Activated B cell treated with CpG ODN at 0.5 μM for 24 hours (primary cell): ENCODE measurements around the gene TBCK. TPM values are rescaled to one million over a fixed set of nuclear protein-coding genes. Genes with fewer than 3 reads are reported as not detected.
"Not testable (repeated sequence)": the region's sequence is repeated elsewhere in the genome, so short reads cannot be mapped to it uniquely, and the experiment has no call there.

ENCODE experiments used
- ATAC-seq: fragments of 200-7000 bp; cut with Tn5 transposase; one replicate; pipeline ENCODE4 v1.10.0; 2021; ENCODE audit warnings: low read depth, mild to moderate bottlenecking, moderate library complexity
- CTCF ChIA-PET: fragments of 350-600 bp; sonication (Branson Sonifier 250); formaldehyde crosslinking; loops from one replicate; lab custom pipeline; 2021; ENCODE audit warnings: antibody characterized with exemption; lab: Charles Lee
- POLR2A ChIA-PET: fragments of 350-600 bp; sonication (Branson Sonifier 250); formaldehyde crosslinking; loops from one replicate; lab custom pipeline; 2021; ENCODE audit warnings: antibody characterized with exemption; lab: Charles Lee
- DNase-seq: peaks from one replicate; pipeline ENCODE4 v3.0.0; 2022
- H3K27ac Mint-ChIP-seq: one replicate; pipeline ENCODE4 v1.8.0; 2020; ENCODE audit warnings: mixed read lengths
- H3K27me3 Mint-ChIP-seq: one replicate; pipeline ENCODE4 v1.8.0; 2021; ENCODE audit warnings: mixed read lengths
- H3K36me3 Mint-ChIP-seq: one replicate; pipeline ENCODE4 v1.8.0; 2021; ENCODE audit warnings: low read depth, mixed read lengths
- H3K4me1 Mint-ChIP-seq: one replicate; pipeline ENCODE4 v1.8.0; 2021; ENCODE audit warnings: mixed read lengths
- H3K4me3 Mint-ChIP-seq: one replicate; pipeline ENCODE4 v1.8.0; 2020; ENCODE audit warnings: mild to moderate bottlenecking, mixed read lengths
- H3K9me3 Mint-ChIP-seq: one replicate; pipeline ENCODE4 v1.8.0; 2020; ENCODE audit warnings: mixed read lengths
- CTCF ChIP-seq: fragments of 200-600 bp; IDR thresholded peaks from one replicate; pipeline ENCODE4 v1.8.0; 2022; ENCODE audit warnings: antibody characterized with exemption, mild to moderate bottlenecking
- intact Hi-C: fragments of 100-400 bp; cut with micrococcal nuclease; formaldehyde crosslinking; loops from one replicate; pipeline ENCODE4 v1.15.1; 2024
- total RNA-seq: library from RNA; stranded (reverse); gene quantifications from 2 replicates; pipeline ENCODE4 v1.2.3, GENCODE V29; 2022

The TBCK gene
- total RNA-seq, 1 donor from 2014 or later: 60.1 TPM

DNA sequence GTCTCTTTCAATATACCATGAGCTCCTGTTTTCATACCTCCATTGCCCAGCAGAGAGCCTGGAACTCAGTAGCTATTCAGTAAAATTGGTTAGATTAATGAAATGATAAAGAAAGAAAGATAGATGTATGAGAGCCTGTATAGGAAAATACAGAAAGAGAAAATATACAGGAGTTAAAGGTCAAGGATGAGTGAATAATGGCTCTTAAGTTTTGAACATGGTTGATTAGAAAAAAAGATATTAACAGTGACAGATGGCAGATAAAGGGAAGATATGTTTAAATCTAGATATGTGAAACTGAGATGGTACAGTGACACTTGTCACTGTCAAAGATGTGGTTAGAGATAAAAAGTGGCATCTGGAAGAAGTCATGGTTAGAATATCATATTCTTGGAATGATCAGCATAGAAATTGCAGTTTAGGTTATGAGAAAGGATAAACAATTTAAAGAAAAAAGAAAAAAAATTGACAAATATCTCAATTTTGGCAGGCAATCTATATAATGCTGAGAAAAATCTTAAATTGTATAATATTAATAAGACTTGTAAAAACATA lies 179.2 kb downstream of the TBCK start:
- TF ChIP-seq CTCF: no peak
- ChIA-PET CTCF (no interaction called here), POLR2A (no interaction called here)
- Mint-ChIP-seq H3K9me3 (peaks cover 8% of the 10 kb centered on the region), H3K27ac (no peak overlapping the region), H3K27me3 (no peaks in the 10 kb centered on the region), H3K4me3 (no peak overlapping the region), H3K36me3 (peaks cover 39% of the 10 kb centered on the region), H3K4me1 (no peaks in the 10 kb centered on the region)
- DNase-seq (no peak), ATAC-seq (no peak)
- intact Hi-C loops: no loop called here

- Mint-ChIP-seq H3K4me3 (no peak overlapping the region), H3K36me3 (peaks cover 47% of the 10 kb centered on the region), H3K27ac (no peak overlapping the region), H3K4me1 (peaks cover 2% of the 10 kb centered on the region), H3K27me3 (no peaks in the 10 kb centered on the region), H3K9me3 (peaks cover 14% of the 10 kb centered on the region)
- POLR2A ChIA-PET: no interaction called here
- no peak for DNase-seq
- no peak for ATAC-seq
- CTCF ChIA-PET: no interaction called here
- intact Hi-C loops: no loop called here
- no peak for TF ChIP-seq CTCF
These were observed 184.0 kb downstream of the TBCK start for GRCh38 chr4:106132045-106132444.

- TF ChIP-seq CTCF: no peak
- peaks cover 22% of the 10 kb centered on the region for H3K36me3 Mint-ChIP-seq
- peaks cover 12% of the 10 kb centered on the region for H3K9me3 Mint-ChIP-seq
- H3K27me3 Mint-ChIP-seq: no peaks in the 10 kb centered on the region
- no peak for ATAC-seq
- POLR2A ChIA-PET: interaction anchor here (0.6 kb wide), 1 partner anchor 68 kb away, joined by 3 read pairs; no protein-coding TSS in a partner anchor
- H3K4me3 Mint-ChIP-seq: no peak overlapping the region
- CTCF ChIA-PET: no interaction called here
- DNase-seq: no peak
- no peak overlapping the region for H3K27ac Mint-ChIP-seq
- intact Hi-C loops: no loop called here
- peaks cover 2% of the 10 kb centered on the region for H3K4me1 Mint-ChIP-seq
These were observed 189.9 kb downstream of the TBCK start for GRCh38 chr4:106126062-106126461.

GRCh38 chr4:106119949-106120555 lies 196.0 kb downstream of the TBCK start:
- intact Hi-C loops, H3K9me3 Mint-ChIP-seq, H3K27me3 Mint-ChIP-seq, CTCF ChIA-PET, ATAC-seq, H3K4me3 Mint-ChIP-seq, DNase-seq, H3K4me1 Mint-ChIP-seq, H3K27ac Mint-ChIP-seq, POLR2A ChIA-PET: not testable (repeated sequence)
- peaks cover 28% of the 10 kb centered on the region for H3K36me3 Mint-ChIP-seq

DNA sequence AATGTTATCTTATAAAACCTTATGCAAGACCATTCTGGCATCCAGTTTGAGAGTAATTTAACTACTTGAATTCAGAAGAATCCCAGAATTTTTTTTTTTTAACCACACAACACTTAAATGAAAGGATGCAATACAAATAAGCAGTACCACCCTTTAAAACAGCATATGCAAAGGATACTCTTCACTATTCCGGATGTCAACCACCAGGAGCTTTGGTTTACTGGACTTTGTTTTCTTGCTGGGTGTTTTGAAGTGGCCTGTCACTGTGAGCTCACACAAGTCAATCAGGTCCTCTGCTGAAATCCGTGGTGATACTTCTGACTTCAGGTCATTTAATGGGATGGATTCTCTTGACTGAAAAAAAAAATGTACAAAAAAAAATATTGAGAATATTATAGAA lies 200.0 kb downstream of the TBCK start:
- ChIA-PET CTCF (no interaction called here), POLR2A (no interaction called here)
- H3K4me1 Mint-ChIP-seq: no peaks in the 10 kb centered on the region
- H3K27me3 Mint-ChIP-seq: no peaks in the 10 kb centered on the region
- ATAC-seq (no peak), DNase-seq (no peak)
- H3K4me3 Mint-ChIP-seq: no peak overlapping the region
- peaks cover 64% of the 10 kb centered on the region for H3K36me3 Mint-ChIP-seq
- TF ChIP-seq CTCF: no peak
- H3K27ac Mint-ChIP-seq: no peak overlapping the region
- H3K9me3 Mint-ChIP-seq: peaks cover 27% of the 10 kb centered on the region
- intact Hi-C loops: no loop called here

DNA sequence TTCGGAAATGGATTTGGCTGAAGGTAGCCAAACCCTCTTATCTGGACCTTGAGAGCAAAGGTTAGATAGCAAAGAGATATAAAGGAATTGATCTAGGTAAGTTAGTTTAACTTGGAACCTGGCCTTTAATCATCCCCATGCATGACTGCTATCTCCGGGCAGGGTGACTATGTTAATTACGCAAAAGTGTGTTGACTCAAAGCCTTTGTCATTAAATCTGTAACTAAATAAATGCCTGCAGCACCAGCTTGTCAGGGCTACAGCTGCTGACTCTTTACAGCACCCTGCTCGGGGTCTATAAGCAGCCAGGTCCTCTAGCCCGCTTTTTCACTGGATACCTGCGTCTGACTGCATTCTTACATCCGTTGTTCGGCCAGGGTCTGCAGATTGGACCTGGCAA lies 201.7 kb downstream of the TBCK start:
- ChIA-PET CTCF (no interaction called here), POLR2A (no interaction called here)
- H3K9me3 Mint-ChIP-seq: peaks cover 38% of the 10 kb centered on the region
- no peaks in the 10 kb centered on the region for H3K4me1 Mint-ChIP-seq
- H3K27ac Mint-ChIP-seq: no peak overlapping the region
- peaks cover 79% of the 10 kb centered on the region for H3K36me3 Mint-ChIP-seq
- TF ChIP-seq CTCF: no peak
- no peaks in the 10 kb centered on the region for H3K27me3 Mint-ChIP-seq
- intact Hi-C loops: no loop called here
- no peak for ATAC-seq
- no peak for DNase-seq
- H3K4me3 Mint-ChIP-seq: no peak overlapping the region

DNA sequence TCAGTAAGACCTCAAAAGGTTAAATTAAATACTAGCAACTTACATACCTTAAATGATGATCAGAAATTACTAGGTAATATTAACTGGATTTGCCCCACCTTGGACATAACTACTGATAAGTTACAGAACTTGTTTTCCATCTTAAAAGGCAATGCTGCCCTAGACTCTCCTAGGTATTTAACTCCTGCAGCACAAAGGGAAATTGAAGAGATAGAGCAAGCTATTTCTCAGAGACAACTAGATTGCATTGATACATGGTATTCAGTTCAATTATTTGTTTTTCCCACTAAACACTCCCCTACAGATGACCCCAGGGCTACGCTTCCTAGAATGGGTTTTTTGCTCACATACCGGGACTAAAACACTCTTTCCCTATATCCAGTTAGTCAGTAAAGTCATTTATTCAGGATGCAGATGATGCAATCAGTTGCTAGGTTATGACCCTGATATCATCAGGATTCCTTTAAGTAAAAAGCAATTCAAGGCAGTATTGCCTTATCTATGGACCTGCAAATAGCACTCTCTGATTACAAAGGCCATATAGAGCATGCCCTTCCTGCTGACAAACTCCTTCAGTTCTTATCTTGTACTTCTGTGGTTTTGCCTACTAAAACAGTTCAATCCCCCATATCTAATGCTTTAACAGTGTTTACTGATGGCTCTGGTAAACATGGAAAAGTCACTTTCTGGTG lies 204.1 kb downstream of the TBCK start:
- CTCF ChIA-PET, H3K4me3 Mint-ChIP-seq, ATAC-seq, POLR2A ChIA-PET, intact Hi-C loops, DNase-seq, H3K4me1 Mint-ChIP-seq, H3K27ac Mint-ChIP-seq, H3K27me3 Mint-ChIP-seq: not testable (repeated sequence)
- peaks cover 96% of the 10 kb centered on the region for H3K36me3 Mint-ChIP-seq
- peaks cover 46% of the 10 kb centered on the region for H3K9me3 Mint-ChIP-seq
